ENCODE measurements around the gene CR1L. TPM values are rescaled to one million over a fixed set of nuclear protein-coding genes. Genes with fewer than 3 reads are reported as not detected.
"Not testable (repeated sequence)": the region's sequence is repeated elsewhere in the genome, so short reads cannot be mapped to it uniquely, and the experiment has no call there.

CR1L gene
- total RNA-seq, 1 experiment from 2014 or later: not detected

DNA sequence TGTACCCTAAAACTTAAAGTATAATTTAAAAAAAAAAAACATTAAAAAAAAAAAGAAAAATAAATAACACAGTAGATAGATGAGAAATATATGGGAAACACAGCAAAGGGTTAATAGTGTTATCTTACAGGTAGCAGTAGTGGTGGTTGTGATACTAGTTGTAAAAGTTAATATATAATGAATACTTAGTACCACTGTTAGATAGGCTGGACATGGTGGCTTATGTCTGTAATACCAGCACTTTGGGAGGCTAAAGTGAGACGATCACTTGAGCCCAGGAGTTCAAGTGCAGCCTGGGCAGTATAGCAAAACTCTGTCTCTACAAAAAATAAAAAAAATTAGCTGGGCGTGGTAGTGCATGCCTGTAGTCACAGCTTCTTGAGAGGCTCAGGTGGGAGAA is 74.3 kb downstream of the CR1L start:
- POLR2A ChIA-PET: no interaction called here
- BruUV-seq (replicated peaks): no TSS peak
- no peak overlapping the region for H3K27ac ChIP-seq (ENCODE audit: low read length)
- in situ Hi-C loops (cut with HindIII; ENCODE audit: low pct_unique_long_range_greater_than_20kb, low sequenced_read_pairs): no loop called here
- TF ChIP-seq SIN3A (IDR thresholded peaks at IDR 0.05; ENCODE audit: borderline replicate concordance, insufficient read depth, low read depth, low read length): no peak
- TF ChIP-seq CTCF (IDR thresholded peaks at IDR 0.05): no peak
- no peak for TF ChIP-seq TCF7L2 (IDR thresholded peaks at IDR 0.05; ENCODE audit: low read depth, low read length)
- TF ChIP-seq, protein P1, sequence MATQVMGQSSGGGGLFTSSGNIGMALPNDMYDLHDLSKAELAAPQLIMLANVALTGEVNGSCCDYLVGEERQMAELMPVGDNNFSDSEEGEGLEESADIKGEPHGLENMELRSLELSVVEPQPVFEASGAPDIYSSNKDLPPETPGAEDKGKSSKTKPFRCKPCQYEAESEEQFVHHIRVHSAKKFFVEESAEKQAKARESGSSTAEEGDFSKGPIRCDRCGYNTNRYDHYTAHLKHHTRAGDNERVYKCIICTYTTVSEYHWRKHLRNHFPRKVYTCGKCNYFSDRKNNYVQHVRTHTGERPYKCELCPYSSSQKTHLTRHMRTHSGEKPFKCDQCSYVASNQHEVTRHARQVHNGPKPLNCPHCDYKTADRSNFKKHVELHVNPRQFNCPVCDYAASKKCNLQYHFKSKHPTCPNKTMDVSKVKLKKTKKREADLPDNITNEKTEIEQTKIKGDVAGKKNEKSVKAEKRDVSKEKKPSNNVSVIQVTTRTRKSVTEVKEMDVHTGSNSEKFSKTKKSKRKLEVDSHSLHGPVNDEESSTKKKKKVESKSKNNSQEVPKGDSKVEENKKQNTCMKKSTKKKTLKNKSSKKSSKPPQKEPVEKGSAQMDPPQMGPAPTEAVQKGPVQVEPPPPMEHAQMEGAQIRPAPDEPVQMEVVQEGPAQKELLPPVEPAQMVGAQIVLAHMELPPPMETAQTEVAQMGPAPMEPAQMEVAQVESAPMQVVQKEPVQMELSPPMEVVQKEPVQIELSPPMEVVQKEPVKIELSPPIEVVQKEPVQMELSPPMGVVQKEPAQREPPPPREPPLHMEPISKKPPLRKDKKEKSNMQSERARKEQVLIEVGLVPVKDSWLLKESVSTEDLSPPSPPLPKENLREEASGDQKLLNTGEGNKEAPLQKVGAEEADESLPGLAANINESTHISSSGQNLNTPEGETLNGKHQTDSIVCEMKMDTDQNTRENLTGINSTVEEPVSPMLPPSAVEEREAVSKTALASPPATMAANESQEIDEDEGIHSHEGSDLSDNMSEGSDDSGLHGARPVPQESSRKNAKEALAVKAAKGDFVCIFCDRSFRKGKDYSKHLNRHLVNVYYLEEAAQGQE (IDR thresholded peaks at IDR 0.05; ENCODE audit: insufficient read depth in 1 of 2, low read depth in 2 of 2, low read length in 1 of 2): no peak
- TF ChIP-seq POLR2AphosphoS5 (IDR thresholded peaks at IDR 0.05; ENCODE audit: low read depth, low read length): no peak
- no peak overlapping the region for H3K4me3 ChIP-seq (ENCODE audit: low read depth in 2 of 2, low read length in 2 of 2)
- CTCF ChIA-PET: no interaction called here
- H3K9me3 ChIP-seq (ENCODE audit: control insufficient read depth, insufficient read depth, low read depth, low read length): no peaks in the 10 kb centered on the region
- intact Hi-C loops (cut with micrococcal nuclease; ENCODE audit: unreplicated experiment): no loop called here
- ATAC-seq (no peak), DNase-seq (ENCODE audit: low read depth, low spot score) (no peak)
- no peaks in the 10 kb centered on the region for H3K27me3 ChIP-seq (ENCODE audit: control insufficient read depth, insufficient read depth, low read length)
- no peaks in the 10 kb centered on the region for H3K4me1 ChIP-seq (ENCODE audit: control insufficient read depth, insufficient read depth, low read length)
- H3K36me3 ChIP-seq (ENCODE audit: control insufficient read depth, insufficient read depth, low read length): no peaks in the 10 kb centered on the region

GRCh38 chr1:207728200-207728858 is 83.4 kb downstream of the CR1L start:
- BruUV-seq (replicated peaks); DNase-seq (ENCODE audit: low read depth, low spot score); H3K9me3 ChIP-seq (ENCODE audit: control insufficient read depth, insufficient read depth, low read depth, low read length); intact Hi-C loops (cut with micrococcal nuclease; ENCODE audit: unreplicated experiment); H3K36me3 ChIP-seq (ENCODE audit: control insufficient read depth, insufficient read depth, low read length); H3K27me3 ChIP-seq (ENCODE audit: control insufficient read depth, insufficient read depth, low read length); H3K4me1 ChIP-seq (ENCODE audit: control insufficient read depth, insufficient read depth, low read length); H3K4me3 ChIP-seq (ENCODE audit: low read depth in 2 of 2, low read length in 2 of 2); H3K27ac ChIP-seq (ENCODE audit: low read length); in situ Hi-C loops (cut with HindIII; ENCODE audit: low pct_unique_long_range_greater_than_20kb, low sequenced_read_pairs); ATAC-seq: not testable (repeated sequence)
- POLR2A ChIA-PET: interaction anchor here (0.6 kb wide), 1 partner anchor 246 kb away, joined by 4 read pairs; no protein-coding TSS in a partner anchor
- CTCF ChIA-PET: interaction anchor here (0.7 kb wide), 1 partner anchor 108 kb away, joined by 4 read pairs; no protein-coding TSS in a partner anchor

- CTCF ChIA-PET; H3K4me3 ChIP-seq (ENCODE audit: low read depth in 2 of 2, low read length in 2 of 2); ATAC-seq; H3K9me3 ChIP-seq (ENCODE audit: control insufficient read depth, insufficient read depth, low read depth, low read length); intact Hi-C loops (cut with micrococcal nuclease; ENCODE audit: unreplicated experiment); H3K4me1 ChIP-seq (ENCODE audit: control insufficient read depth, insufficient read depth, low read length); in situ Hi-C loops (cut with HindIII; ENCODE audit: low pct_unique_long_range_greater_than_20kb, low sequenced_read_pairs); H3K27me3 ChIP-seq (ENCODE audit: control insufficient read depth, insufficient read depth, low read length); POLR2A ChIA-PET; H3K36me3 ChIP-seq (ENCODE audit: control insufficient read depth, insufficient read depth, low read length); BruUV-seq (replicated peaks); H3K27ac ChIP-seq (ENCODE audit: low read length); DNase-seq (ENCODE audit: low read depth, low spot score): not testable (repeated sequence)
Observed at GRCh38 chr1:207737503-207738157, 92.7 kb downstream of the CR1L start.

- H3K27me3 ChIP-seq (ENCODE audit: control insufficient read depth, insufficient read depth, low read length); H3K4me1 ChIP-seq (ENCODE audit: control insufficient read depth, insufficient read depth, low read length); H3K9me3 ChIP-seq (ENCODE audit: control insufficient read depth, insufficient read depth, low read depth, low read length); intact Hi-C loops (cut with micrococcal nuclease; ENCODE audit: unreplicated experiment); H3K27ac ChIP-seq (ENCODE audit: low read length); POLR2A ChIA-PET; DNase-seq (ENCODE audit: low read depth, low spot score); H3K36me3 ChIP-seq (ENCODE audit: control insufficient read depth, insufficient read depth, low read length); in situ Hi-C loops (cut with HindIII; ENCODE audit: low pct_unique_long_range_greater_than_20kb, low sequenced_read_pairs); H3K4me3 ChIP-seq (ENCODE audit: low read depth in 2 of 2, low read length in 2 of 2); ATAC-seq; BruUV-seq (replicated peaks): not testable (repeated sequence)
- CTCF ChIA-PET: interaction anchor here (0.6 kb wide), 1 partner anchor 322 kb away, joined by 4 read pairs; no protein-coding TSS in a partner anchor
Observed at GRCh38 chr1:207738158-207738659, 93.3 kb downstream of the CR1L start.
